ENCODE measurements around the gene ACAD8.

- TF ChIP-seq POLR2A (IDR thresholded peaks at IDR 0.05), result no peak
- TF ChIP-seq, protein P1, sequence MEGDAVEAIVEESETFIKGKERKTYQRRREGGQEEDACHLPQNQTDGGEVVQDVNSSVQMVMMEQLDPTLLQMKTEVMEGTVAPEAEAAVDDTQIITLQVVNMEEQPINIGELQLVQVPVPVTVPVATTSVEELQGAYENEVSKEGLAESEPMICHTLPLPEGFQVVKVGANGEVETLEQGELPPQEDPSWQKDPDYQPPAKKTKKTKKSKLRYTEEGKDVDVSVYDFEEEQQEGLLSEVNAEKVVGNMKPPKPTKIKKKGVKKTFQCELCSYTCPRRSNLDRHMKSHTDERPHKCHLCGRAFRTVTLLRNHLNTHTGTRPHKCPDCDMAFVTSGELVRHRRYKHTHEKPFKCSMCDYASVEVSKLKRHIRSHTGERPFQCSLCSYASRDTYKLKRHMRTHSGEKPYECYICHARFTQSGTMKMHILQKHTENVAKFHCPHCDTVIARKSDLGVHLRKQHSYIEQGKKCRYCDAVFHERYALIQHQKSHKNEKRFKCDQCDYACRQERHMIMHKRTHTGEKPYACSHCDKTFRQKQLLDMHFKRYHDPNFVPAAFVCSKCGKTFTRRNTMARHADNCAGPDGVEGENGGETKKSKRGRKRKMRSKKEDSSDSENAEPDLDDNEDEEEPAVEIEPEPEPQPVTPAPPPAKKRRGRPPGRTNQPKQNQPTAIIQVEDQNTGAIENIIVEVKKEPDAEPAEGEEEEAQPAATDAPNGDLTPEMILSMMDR (IDR thresholded peaks at IDR 0.05), result no peak
Measured at GRCh38 chr11:134272381-134273316, 19.3 kb downstream of the ACAD8 start.
